Neural progenitor cell (in vitro differentiated cells): Measurements from ENCODE around the gene SEMA4A.

Experiments
- EZH2 ChIP-seq: fragments of 200-600 bp; sonication (generic); IDR thresholded peaks from 2 replicates; pipeline ENCODE4 v1.6.1; 2017; ENCODE audit warnings: antibody characterized with exemption, mild to moderate bottlenecking, moderate library complexity
- TF ChIP-seq, protein P1 (sequence below): fragments of 200-600 bp; sonication (generic); IDR thresholded peaks from 2 replicates; pipeline ENCODE4 v1.5.1; 2017; ENCODE audit warnings: antibody characterized with exemption, mild to moderate bottlenecking

DNA sequence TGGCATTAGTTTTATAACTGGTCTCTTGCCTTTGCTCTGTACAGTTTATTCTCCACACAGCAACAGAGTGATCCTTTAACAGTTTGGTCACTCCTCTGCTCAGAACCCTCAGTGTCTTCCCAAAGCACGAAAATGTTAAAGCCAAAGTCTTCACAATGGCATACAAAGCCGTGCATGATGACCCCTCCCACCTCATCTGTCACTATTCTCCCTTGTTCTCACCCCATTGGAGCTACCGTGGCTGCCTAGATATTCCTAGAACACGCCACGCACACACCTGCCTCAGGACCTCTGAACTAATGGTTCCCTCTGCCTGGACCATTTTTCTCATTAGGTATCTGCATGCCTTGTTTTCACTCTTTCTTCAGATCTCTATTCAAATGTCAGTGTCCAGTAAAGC lies 8.6 kb upstream of the SEMA4A start:
- no peak for TF ChIP-seq EZH2
- TF ChIP-seq, protein P1, sequence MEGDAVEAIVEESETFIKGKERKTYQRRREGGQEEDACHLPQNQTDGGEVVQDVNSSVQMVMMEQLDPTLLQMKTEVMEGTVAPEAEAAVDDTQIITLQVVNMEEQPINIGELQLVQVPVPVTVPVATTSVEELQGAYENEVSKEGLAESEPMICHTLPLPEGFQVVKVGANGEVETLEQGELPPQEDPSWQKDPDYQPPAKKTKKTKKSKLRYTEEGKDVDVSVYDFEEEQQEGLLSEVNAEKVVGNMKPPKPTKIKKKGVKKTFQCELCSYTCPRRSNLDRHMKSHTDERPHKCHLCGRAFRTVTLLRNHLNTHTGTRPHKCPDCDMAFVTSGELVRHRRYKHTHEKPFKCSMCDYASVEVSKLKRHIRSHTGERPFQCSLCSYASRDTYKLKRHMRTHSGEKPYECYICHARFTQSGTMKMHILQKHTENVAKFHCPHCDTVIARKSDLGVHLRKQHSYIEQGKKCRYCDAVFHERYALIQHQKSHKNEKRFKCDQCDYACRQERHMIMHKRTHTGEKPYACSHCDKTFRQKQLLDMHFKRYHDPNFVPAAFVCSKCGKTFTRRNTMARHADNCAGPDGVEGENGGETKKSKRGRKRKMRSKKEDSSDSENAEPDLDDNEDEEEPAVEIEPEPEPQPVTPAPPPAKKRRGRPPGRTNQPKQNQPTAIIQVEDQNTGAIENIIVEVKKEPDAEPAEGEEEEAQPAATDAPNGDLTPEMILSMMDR, result no peak
